Right lobe of liver (tissue), 6 donors: ENCODE measurements around the gene RWDD3. TPM values are rescaled to one million over a fixed set of nuclear protein-coding genes. Genes with fewer than 3 reads are reported as not detected.

ENCODE experiments used
- ATAC-seq, 4 donors: fragments of 200-7000 bp; cut with Tn5 transposase; one replicate each; pipeline ENCODE4 v1.9.1; 2020; ENCODE audit warnings: mild to moderate bottlenecking in 4 of 4, moderate library complexity in 4 of 4
- DNase-seq, 3 donors: peaks; one replicate each; pipeline ENCODE4 v3.0.0-alpha.2; 2020
- H3K27ac ChIP-seq, 3 donors: fragments of 200-600 bp; one replicate each; pipeline ENCODE4 v1.8.0; 2022
- H3K27me3 ChIP-seq, 2 donors: fragments of 200-600 bp; one replicate each; pipeline ENCODE4 v1.8.0; 2022
- H3K36me3 ChIP-seq, 4 donors: fragments of 200-600 bp; sonication (generic) in 1 of 4; one replicate each; pipeline versions ENCODE4 v1.5.1 to v1.8.0; 2017 to 2022; ENCODE audit warnings: control low read depth in 1 of 4
- H3K4me1 ChIP-seq, 4 donors: fragments of 200-600 bp; sonication (generic) in 1 of 4; one replicate each; pipeline versions ENCODE4 v1.5.1 to v1.8.0; 2017 to 2022; ENCODE audit warnings: control low read depth in 1 of 4
- H3K4me3 ChIP-seq, 3 donors: fragments of 200-600 bp; one replicate each; pipeline ENCODE4 v1.8.0; 2022
- H3K9me3 ChIP-seq, 4 donors: fragments of 200-600 bp; sonication (generic) in 1 of 4; one replicate each; pipeline versions ENCODE4 v1.5.1 to v1.8.0; 2017 to 2022; ENCODE audit warnings: control low read depth in 1 of 4
- POLR2A ChIP-seq: fragments of 450-650 bp; IDR thresholded peaks from one replicate; pipeline ENCODE4 v1.6.1; 2017; ENCODE audit warnings: antibody characterized with exemption, mild to moderate bottlenecking
- WGBS: methylation state at CpG from one replicate; pipeline ENCODE4 v1.1.6; 2018; ENCODE audit warnings: low coverage, low lambda C conversion rate; ENCODE audit not compliant: insufficient coverage; ENCODE audit errors: missing lambda C conversion rate; 5-methylcytosine and 5-hydroxymethylcytosine counted together
- intact Hi-C, 2 donors: fragments of 100-400 bp; cut with DNase I; formaldehyde crosslinking; loops; one replicate each; pipeline versions ENCODE4 v1.11.2 to v1.14.1; 2022
- total RNA-seq, 6 experiments: library from RNA; depleted of rRNA in 2 of 6; stranded (reverse); fragments of >200 nt in 2 of 6; fragmentation: NEBNext Ultra II Directional in 3 of 6; extraction: Animal tissue kit (Norgen Biotek cat#: 25700) in 3 of 6; gene quantifications; one replicate each; pipeline versions ENCODE4 v1.1.0 to v1.2.4, GENCODE V29; 2016 to 2023
- TF ChIP-seq, protein P1 (sequence below), 4 donors: fragments of 200-600 bp in 3 of 4; fragments of 450-650 bp in 1 of 4; IDR thresholded peaks; one replicate each; pipeline versions ENCODE4 v1.5.1 to v1.8.0; 2016 to 2022; ENCODE audit warnings: antibody characterized with exemption in 4 of 4, mild to moderate bottlenecking in 2 of 4
- donor health status: DM: no; HTN: yes; CAD: no.
- donor health status: DM: no; HTN: no; CAD: no.
- donor health status: DM: no; HTN: no; CAD: no.
- donor health status: DM: no; HTN: yes; CAD: no.
- donor health status: DM: no; HTN: yes; CAD: no.

RWDD3 gene
- total RNA-seq, 6 experiments from 2014 or later = 3.3 to 13.2 (median 8.0) TPM

DNA sequence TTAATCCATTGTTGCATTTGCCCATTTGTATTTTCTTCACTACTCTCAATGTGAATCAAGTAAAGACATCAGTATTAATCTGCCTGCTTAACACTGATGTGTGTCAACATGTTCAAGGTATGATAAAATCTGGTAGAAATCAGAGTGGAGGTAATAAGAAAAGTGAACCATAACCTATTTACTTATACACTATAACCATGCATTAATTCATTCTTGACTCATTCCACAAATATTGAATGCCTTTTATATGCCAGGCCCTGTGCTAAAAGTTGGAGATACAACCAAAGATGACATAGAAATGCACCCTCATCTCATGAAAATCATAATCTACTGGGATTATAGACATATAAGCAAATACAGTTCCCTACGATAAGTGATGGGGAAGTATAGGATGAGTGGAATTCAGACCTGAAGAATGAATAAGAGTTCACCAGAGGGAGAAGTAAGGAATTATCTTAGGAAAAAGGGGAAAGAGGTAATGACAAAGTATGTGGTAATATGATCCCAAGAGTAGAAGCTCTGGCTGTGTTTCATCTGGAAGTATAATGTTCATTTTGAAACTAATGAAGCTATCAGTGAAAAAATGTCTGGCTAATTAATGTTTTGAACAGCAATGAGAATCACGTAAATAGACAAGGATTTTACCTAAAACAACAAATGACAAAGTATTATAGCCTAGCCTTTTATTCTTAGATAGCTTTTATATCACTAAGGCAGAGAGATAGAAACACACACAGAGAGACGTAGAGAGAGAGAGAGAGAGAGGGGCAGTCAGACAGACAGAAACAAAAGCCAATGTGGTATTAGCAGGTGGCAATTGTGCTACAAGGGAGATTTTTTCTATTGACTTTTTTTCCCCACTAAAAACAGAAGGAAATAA lies 7.0 kb upstream of the RWDD3 start:
- peaks cover 0 to 1% (median 0%) of the 10 kb centered on the region in 4 donors for H3K4me1 ChIP-seq
- no peak overlapping the region for H3K27ac ChIP-seq
- no peak for DNase-seq
- WGBS = 66% methylated on average over 3 of the region's 3 CpGs
- no peaks in the 10 kb centered on the region for H3K27me3 ChIP-seq
- no peaks in the 10 kb centered on the region for H3K36me3 ChIP-seq
- H3K9me3 ChIP-seq = no peaks in the 10 kb centered on the region
- intact Hi-C loops = no loop called here
- ATAC-seq = no peak
- TF ChIP-seq POLR2A = no peak
- TF ChIP-seq, protein P1, sequence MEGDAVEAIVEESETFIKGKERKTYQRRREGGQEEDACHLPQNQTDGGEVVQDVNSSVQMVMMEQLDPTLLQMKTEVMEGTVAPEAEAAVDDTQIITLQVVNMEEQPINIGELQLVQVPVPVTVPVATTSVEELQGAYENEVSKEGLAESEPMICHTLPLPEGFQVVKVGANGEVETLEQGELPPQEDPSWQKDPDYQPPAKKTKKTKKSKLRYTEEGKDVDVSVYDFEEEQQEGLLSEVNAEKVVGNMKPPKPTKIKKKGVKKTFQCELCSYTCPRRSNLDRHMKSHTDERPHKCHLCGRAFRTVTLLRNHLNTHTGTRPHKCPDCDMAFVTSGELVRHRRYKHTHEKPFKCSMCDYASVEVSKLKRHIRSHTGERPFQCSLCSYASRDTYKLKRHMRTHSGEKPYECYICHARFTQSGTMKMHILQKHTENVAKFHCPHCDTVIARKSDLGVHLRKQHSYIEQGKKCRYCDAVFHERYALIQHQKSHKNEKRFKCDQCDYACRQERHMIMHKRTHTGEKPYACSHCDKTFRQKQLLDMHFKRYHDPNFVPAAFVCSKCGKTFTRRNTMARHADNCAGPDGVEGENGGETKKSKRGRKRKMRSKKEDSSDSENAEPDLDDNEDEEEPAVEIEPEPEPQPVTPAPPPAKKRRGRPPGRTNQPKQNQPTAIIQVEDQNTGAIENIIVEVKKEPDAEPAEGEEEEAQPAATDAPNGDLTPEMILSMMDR (IDR thresholded peaks at IDR 0.05) = no peak
- H3K4me3 ChIP-seq = no peak overlapping the region

DNA sequence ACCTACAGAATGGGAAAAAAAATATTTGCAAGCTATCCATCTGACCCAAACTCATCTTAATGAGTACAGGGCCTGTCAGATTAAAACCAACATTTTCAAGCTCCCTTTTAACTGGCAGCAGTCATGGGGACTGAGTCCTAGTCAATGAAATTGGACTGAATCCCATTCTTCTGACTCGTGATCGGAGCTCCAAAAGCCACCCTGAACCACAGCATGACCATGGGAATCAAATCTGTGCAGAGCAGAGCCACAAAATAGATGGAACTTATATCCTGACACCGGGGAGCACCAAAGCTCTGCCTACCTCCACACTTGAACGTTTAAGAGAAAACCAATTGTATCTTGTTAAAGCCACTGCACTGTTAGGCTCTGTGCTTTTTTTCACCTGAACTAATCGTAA lies 5.0 kb upstream of the RWDD3 start:
- Histone ChIP-seq H3K4me1 (peaks cover 0 to 15% (median 5%) of the 10 kb centered on the region in 4 donors), H3K9me3 (no peaks in the 10 kb centered on the region), H3K4me3 (no peak overlapping the region), H3K27me3 (no peaks in the 10 kb centered on the region), H3K27ac (no peak overlapping the region), H3K36me3 (no peaks in the 10 kb centered on the region)
- TF ChIP-seq POLR2A = no peak
- ATAC-seq (no peak), DNase-seq (no peak)
- intact Hi-C loops = no loop called here
- WGBS = 79% methylated on average over 3 of the region's 5 CpGs

DNA sequence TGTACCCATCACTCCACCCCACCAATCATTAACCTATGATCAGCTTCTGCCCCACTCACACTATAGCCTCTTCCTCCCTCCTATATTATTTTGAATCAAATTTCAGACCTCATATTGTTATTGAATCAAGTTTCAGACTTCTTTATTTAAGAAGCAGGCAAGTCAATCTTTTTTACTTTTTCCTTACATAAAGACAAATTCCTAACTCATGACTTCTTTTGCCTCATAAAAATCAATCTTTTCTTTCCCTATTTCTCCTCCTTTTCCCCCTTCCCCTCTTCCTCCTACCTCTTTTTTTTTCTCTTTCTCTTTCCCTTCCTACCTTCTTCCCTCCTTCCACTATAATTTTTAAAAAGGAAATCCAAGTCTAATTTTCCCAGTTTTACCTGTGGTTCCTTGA lies 4.3 kb upstream of the RWDD3 start:
- Histone ChIP-seq H3K9me3 (no peaks in the 10 kb centered on the region), H3K27ac (no peak overlapping the region), H3K4me3 (no peak overlapping the region), H3K4me1 (peaks cover 0 to 15% (median 5%) of the 10 kb centered on the region in 4 donors), H3K36me3 (no peaks in the 10 kb centered on the region), H3K27me3 (no peaks in the 10 kb centered on the region)
- TF ChIP-seq, protein P1 (IDR thresholded peaks at IDR 0.05) = no peak
- TF ChIP-seq POLR2A = no peak
- intact Hi-C loops = no loop called here
- ATAC-seq (no peak), DNase-seq (no peak)

DNA sequence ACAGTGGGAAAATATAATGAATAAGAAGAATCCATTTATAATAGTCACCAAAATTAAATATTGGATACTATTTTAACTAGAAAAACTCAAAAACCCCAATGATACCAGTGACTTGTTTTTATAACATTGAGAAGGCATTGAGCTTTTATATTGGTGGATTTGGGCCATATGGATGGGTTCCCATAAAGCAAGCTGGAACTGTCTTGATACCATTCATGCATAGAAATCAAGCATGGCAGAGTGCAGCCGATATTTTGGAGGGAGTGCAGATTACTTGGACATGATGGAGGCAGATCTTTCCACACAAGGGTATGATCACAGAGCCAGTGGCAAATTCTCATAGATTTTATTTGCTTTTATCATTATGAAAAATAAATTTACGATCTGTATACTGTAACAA lies 3.8 kb upstream of the RWDD3 start:
- TF ChIP-seq POLR2A = no peak
- TF ChIP-seq, protein P1 (IDR thresholded peaks at IDR 0.05) = no peak
- Histone ChIP-seq H3K4me3 (no peak overlapping the region), H3K27me3 (no peaks in the 10 kb centered on the region), H3K4me1 (peaks cover 0 to 15% (median 5%) of the 10 kb centered on the region in 4 donors), H3K36me3 (no peaks in the 10 kb centered on the region), H3K27ac (no peak overlapping the region), H3K9me3 (no peaks in the 10 kb centered on the region)
- WGBS = 80% methylated on average over 2 of the region's 2 CpGs
- intact Hi-C loops = no loop called here
- ATAC-seq = no peak
- no peak for DNase-seq

DNA sequence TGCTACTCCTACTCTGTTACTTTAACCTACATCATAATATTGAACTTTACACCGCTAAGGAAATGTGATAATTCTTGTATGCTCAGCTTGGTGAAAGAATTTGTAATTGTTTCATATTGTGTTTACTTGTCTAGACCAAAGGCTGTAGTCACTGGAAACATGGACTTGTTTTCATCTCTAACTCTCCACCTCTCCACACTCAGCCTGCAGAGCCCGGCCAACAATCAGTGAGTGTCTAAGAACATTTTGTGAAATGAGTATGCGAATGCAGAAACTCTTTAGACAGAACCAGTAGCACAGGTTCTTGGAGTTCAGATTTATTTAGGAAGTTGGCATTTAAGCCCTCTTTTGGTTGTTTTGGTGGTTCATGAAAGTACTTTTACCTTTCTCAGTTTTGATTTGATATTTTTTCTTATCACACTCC lies 3.2 kb upstream of the RWDD3 start:
- ATAC-seq (no peak), DNase-seq (no peak)
- no peaks in the 10 kb centered on the region for H3K27me3 ChIP-seq
- intact Hi-C loops = no loop called here
- H3K9me3 ChIP-seq = no peaks in the 10 kb centered on the region
- H3K27ac ChIP-seq = no peak overlapping the region
- no peak overlapping the region for H3K4me3 ChIP-seq
- no peaks in the 10 kb centered on the region for H3K36me3 ChIP-seq
- TF ChIP-seq, protein P1 (IDR thresholded peaks at IDR 0.05) = no peak
- no peak for TF ChIP-seq POLR2A
- H3K4me1 ChIP-seq = peaks cover 0 to 15% (median 5%) of the 10 kb centered on the region in 4 donors
- WGBS = 45% methylated on average over 3 of the region's 3 CpGs
